Activated CD8-positive, alpha-beta memory T cell treated with anti-CD3 and anti-CD28 coated beads for 48 hours (primary cell): Measurements from ENCODE around the gene ADIRF.
"Not testable (repeated sequence)": the region's sequence is repeated elsewhere in the genome, so short reads cannot be mapped to it uniquely, and the experiment has no call there.

ENCODE experiments used
- DNase-seq, 3 experiments: peaks; one replicate each; pipeline ENCODE4 v3.0.0-alpha.2; 2020; ENCODE audit warnings: low read depth in 2 of 3, low spot score in 2 of 3

Gene ADIRF

GRCh38 chr10:86945361-86946212, 22.7 kb upstream of the ADIRF start:
- no peak for DNase-seq

GRCh38 chr10:86946213-86947155, 21.8 kb upstream of the ADIRF start:
- no peak for DNase-seq

- not testable (repeated sequence) for DNase-seq
Observed at GRCh38 chr10:86947806-86948205, 20.5 kb upstream of the ADIRF start.

- DNase-seq: no peak
Observed at GRCh38 chr10:86950349-86950748, 17.9 kb upstream of the ADIRF start.

DNA sequence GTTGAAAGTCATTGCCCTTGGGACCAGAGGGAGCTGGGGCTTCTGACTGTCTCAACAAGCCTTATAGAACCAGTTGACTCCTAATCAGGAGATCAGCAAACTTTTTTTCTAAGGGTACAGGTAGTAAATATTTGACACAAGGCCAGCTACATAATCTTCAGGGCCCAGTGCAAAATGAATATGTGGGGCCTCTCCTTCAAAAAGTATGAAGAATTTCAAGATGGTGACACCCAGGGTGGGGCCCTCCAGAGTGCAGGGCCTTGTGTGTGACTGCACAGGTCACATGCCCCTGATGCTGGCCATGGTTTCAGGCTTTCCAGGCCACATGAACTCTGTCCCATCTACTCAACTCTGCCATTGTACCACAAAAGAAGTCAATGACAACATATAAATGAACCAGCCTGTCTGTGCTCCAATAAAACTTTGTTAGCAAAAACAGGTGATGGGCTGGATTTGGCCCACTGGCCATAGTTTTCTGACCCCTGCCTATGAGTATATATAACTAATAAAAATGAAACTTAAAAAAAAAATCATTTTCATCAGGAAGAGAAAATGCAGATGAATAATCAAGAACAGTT, 17.0 kb upstream of the ADIRF start:
- no peak for DNase-seq

DNA sequence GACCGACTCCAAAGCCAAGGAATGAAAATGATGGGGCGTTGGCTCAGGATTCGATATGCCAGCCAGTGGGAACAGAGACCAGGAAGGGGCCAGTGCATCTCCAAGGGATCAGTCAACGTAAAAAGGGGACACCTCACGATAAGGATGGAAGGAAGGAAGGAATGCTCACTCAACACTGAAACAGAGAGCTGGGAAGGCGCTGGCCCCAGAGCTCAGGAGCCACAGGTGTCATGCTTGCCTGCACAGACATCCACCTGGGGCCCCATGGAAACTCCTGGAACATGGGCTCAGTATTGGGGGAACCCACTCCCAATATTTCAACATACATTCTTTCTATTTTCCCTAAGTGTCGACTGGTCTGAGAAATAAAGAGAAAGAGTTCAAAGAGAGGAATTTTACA, 16.2 kb upstream of the ADIRF start:
- no peak for DNase-seq

DNA sequence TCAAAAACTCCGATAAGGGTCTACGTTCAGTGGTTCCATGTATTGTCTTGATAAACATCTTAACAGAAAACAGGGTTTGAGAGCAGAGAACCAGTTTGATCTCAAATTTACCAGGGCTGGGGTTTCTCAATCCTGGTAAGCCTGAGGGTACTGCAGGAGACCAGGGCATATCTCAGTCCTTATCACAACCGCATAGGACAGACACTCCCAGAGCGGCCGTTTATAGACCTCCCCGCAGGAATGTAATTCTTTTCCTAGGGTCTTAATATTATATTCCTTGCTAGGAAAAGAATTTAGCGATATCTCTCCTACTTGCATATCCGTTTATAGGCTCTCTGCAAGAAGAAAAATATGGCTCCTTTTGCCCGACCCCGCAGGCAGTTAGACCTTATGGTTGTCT, 15.6 kb upstream of the ADIRF start:
- not testable (repeated sequence) for DNase-seq

DNA sequence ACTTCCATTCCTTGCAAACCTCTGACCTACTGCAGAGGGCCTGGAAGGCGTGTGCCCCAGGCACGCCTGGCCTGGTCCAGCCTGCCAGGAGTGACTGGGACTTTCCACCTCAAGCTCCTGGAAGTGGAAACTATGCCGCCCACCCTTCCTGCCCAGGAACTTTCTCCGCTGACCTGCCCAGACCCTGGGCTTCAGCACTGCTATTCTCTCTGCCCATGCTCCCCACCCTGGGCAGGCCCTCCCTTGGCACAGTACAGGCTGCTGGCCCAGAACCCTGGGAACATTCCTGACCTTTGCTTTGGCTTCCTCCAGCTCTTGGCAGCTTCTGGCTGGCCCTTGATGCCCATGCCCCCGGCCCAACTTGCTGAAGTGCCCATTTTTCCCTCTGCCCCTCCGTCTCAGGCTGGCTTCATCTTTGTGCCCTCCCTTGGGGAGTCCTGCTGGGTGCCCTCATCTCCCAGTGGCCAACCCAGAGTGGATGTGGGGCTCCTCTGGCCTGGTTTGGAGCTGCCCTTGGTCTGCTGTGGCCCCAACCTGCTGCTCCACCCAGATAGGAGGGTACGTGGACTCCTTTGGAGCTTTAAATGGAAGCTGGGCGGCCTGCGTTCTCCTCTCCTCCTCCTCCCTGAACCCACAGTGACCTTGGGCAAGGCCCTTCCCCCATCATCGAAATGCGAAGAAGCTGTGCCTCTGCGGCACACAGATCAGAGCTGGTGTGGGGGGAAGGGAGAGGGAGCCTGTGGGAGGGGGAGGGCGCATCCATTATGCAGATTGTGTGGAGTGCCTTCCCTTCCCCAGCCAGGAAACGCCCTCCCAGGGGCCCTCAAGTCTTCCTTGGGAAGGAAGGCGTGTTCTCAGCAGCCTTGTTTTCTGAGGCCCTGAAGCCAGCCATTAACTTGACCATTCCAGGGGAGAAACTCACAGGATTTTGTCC, 14.3 kb upstream of the ADIRF start:
- DNase-seq: no peak

DNA sequence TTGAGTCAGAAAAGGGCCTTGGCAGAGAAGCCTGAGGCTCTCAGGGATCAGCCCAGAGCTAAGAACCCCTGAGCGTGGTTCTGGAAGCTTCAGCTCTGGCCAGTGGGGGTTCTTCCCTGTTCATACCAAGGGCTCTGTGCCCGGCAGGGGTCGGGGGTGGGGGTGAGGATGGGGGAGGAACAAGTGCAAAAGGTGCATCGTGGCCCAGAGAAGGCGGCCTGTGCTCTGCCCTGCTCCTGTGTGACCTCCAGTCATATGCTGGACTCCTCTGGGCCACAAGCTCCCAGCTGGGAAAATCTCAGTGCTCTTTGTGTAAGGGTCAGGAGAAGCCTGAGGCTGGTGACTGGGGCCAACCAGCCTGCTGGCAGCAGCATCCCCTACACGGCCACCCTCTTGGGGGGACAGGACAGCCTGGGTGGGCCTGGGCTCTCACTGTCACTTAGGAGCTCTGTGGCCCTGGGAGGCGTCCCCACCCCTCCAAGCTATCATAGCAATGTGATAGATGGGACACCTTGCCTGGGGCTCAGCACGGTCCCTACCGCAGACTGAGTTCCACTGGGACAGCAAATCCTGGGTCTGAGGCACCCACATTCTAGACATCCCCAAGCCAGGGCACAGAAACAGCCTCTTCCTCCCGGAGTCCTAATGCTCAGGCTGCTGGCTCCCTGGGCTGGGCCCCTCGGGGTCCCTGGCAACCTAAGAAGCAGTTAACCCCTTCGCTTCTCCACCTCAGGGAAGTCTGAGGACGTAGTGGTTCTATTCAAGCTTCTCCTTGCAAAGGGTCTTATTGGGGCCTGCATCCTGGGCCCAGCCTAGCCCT, 13.4 kb upstream of the ADIRF start:
- no peak for DNase-seq

DNA sequence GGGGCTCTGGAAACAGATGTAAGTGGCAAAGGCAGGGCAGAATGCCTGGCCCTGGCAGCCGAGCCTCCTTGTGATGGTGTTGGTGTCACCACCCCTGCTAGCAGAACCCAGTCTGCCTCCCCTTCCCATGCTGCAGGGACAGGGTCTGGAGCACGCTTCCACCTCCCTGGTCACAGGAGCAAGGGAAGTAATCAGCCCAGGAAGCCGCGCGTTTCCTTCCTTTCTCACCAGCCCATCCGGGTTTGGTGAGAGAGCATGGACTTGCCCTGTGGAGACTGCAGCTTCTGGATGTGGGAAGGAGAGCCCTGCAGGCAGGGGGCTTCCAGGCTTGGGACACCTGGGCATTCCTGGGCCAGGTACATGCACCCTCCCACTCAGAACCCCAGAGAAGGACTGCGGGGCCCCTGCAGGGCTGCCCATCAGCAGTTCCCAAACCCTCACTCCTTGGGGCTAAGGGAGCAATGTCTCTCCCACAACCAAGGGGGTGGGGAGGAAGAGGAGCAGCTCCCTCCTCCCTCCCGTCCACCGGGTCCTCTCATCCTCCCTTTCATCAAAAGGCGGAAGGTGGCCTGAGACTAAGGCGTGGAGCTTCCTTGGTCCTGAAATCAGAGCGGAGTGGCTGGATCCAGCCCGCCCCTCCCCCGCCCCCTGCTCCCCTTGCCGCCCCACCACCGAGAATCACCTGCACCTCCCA, 12.6 kb upstream of the ADIRF start:
- no peak for DNase-seq

- no peak for DNase-seq
Observed at GRCh38 chr10:86956195-86956847, 12.0 kb upstream of the ADIRF start.

GRCh38 chr10:86956848-86957448, 11.3 kb upstream of the ADIRF start:
- DNase-seq: no peak

DNA sequence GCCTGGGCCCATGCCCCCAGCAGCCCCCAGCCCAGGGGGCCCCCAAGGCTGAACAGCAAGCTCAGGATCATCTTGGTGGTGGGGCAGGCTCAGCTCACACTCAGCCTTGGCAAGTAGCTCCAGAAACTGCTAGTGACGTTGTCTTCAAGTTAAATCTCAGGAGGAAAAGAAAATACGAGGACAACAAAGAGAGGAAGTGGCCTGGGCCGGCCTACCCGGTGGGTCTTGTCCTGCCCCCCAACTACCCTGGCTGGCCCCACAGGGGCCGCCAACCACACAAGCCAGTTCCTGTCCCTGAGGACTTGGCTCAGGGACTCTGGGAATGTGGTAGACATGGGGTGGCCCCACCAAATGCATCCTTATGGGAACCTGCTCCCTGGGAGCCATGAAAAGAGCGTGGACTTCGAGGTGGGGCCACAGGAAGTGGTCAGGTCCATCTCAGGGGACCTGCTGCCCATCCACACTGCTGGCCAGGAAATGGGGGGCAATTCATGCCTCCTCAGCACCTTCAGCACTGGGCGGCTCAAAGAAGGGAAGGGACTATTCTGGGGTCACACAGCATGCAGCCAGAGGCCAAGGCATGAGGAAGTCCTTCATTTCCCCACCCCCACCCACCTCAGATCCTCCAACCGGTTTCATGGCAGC, 10.7 kb upstream of the ADIRF start, which contains the start of gene MMRN2:
Gene MMRN2, minus strand, starts transcription at position 145 of the 645 bp plus-strand sequence. Its CDS starts 74 bp downstream, at position 71.
- DNase-seq: no peak

GRCh38 chr10:86958116-86958900, 10.0 kb upstream of the ADIRF start, which contains the start of gene SNCG:
Gene SNCG (plus strand): TSS chr10:86958599. CDS start chr10:86958698, 99 bp downstream.
- DNase-seq: no peak

DNA sequence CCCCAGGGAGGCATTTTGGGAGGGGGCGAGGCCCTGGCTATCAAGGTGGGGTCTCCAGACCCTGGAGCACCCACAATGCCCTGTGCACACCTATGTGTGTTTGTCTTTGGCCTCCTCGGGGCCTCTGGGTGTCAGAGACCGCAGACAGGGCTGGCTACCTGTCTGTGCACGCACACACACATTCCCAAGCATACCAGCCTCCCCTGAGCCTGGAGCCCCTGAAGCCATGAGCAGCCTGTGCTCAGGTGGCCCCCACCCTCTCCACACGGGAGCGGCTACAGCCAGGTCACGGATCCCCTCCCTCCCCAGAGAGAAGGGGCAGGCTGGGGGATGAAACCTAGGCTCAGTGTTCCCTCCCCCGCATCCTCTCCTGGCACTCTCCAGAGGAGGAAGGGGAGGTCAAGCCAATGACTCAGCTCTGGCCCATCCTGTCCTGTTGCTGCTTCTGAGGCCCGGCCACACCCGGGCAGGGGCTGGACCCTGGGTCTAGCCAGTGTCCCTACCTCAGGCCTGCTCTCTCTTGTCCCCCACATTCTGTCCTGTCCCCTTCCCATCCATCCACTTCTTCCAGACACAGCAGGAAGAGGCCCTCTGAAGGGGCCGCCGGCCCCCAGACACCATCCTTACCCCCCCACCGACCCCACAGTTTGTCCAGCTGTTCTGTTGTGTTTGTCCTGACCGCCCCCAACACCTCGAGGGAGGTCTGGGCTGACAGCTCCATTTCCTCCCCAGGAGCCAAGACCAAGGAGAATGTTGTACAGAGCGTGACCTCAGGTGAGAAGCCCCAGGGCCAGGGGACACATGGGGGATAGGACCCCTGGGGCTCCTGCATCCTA, 9.2 kb upstream of the ADIRF start:
- DNase-seq: no peak

DNA sequence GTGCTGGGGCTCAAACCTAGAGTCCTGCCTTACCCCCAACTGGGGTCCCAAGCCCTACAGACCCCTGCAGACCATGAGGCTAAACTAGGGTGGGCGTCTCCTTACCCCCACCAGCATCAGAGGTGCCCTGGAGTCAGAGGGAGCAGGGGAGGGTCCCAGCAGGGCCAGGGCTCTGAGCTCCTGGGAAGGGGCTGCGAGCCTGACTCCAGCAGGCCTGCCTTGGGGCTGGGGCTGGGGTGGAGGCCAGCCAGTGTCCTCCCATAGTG, 8.6 kb upstream of the ADIRF start:
- no peak for DNase-seq
